NCI-H460 (cell line): Measurements from ENCODE around the gene NSMCE1. TPM values are rescaled to one million over a fixed set of nuclear protein-coding genes. Genes with fewer than 3 reads are reported as not detected.

Experiments used
- DNase-seq: peaks from one replicate; pipeline ENCODE4 v3.0.0-alpha.2; 2016; ENCODE audit warnings: low read depth; ENCODE audit errors: extremely low read depth
- total RNA-seq: library from RNA; depleted of rRNA; stranded (reverse); fragments of >200 nt; shearing (Covaris generic); gene quantifications from 2 replicates; pipeline ENCODE4 v1.2.3, GENCODE V29; 2014

NSMCE1 gene
- total RNA-seq, 1 experiment from 2014 or later: 84.1 TPM

DNA sequence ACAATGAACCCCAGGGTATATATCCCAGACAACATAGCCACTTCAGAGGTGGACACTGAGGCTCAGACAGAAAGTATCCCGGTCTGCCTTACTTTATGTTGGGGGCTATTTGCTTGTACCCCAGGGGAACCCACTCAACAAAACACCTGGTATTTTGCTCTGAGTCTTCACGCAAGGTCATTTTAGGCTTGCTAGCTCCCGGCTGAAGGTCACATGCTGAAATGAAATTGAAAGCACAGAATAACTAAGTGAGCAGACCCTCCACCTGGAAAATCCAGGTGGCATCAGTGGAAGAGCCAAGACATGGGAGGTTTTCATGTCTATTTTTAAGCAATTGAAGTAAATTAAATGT lies 69.4 kb downstream of the NSMCE1 start:
- DNase-seq: no peak

DNA sequence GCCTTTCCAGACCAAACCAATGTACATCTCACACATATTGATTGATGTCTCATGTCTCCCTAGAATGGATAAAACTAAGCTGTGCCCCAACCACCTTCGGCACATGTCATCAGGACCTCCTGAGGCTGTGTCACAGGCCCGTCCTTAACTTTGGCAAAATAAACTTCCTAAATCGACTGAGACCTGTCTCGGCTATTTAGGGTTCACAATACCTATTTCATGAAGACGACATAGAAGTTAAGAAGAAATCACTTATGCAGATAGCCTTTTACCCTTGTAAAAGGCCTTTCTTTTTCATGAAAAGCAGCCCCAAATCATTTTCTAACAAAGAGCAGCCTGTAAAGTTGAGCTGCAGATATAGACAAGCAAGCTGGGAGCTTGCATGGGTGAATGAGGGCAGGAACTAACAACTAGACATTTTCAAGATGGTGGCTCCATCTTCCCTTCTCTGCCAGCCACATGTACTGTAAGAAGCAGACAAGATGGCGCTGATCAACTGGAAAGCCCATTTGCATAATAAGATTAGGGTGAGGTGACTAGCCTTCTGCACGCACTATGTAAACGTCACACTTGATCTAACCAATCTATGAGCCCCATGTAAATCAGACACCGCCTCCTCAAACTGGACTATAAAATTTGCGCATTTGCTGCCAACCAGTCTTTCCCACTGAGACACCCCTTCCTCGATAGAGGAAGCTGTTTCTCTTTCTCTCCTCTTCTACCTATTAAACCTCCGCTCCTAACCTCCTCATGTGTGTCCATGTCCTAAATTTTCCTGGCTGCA lies 69.9 kb downstream of the NSMCE1 start:
- no peak for DNase-seq

- DNase-seq: no peak
These were observed 71.6 kb downstream of the NSMCE1 start for GRCh38 chr16:27197004-27197403.

GRCh38 chr16:27195941-27196595 lies 72.5 kb downstream of the NSMCE1 start:
- no peak for DNase-seq

- no peak for DNase-seq
These were observed 73.4 kb downstream of the NSMCE1 start for GRCh38 chr16:27195076-27195741.

DNA sequence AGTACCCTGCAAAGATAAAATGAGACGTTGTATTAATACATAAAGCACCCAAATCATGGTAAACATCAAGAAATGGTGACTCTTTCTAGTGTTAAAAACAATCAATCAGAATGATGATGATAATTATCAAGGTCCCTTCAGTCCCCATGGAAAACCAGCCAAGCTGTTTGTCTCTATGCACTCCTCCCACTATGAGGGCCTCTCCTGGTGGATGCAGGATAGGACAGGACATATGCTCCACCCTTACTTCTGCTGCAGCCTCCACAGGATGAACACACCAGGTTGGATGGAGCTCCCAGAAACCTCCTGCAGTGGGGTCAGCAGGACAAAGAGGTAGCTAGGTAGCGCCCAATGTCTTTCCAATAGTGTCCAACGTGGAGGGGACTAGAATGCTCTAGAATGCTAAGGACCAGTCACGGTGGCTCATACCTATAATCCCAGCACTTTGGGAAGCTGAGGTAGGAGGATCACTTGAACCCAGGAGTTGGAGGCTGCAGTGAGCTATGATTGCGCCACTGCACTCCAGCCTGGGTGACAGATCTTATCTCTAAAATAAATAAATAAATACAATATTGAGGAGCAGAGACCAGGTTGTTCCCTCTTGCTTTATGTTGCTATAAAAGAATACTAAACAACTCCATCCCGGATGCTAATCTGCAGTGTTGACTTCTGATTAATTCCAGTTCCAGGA lies 75.1 kb downstream of the NSMCE1 start:
- DNase-seq: no peak

- DNase-seq: no peak
These were observed 77.1 kb downstream of the NSMCE1 start for GRCh38 chr16:27191352-27191924.

DNA sequence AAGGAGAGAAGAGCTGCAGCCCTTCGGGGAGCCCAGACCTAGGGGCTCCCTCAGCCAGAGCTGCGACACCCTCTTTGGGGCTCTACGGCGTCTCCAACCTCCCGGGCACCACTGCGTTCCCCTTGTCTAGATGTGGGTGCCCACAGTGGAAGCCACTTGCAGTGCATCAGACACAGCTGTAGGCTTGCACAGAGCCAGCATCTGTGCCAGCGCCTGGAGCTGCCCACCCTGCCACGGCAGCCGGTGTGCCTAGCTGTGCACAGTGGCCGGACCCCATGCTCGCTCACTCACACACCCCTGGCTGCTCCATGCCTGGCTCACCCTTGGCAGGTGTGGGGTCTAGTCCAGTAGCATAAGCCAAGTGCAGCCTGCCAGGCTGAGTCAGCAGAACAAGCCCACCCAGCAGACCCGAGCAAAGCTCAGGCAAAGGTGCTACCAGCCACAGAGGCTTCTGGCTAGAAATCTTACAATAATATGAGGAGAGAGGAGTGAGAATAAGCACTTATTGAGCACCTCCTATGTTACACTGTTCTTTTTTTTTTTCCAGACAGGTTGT lies 78.2 kb downstream of the NSMCE1 start:
- no peak for DNase-seq

DNA sequence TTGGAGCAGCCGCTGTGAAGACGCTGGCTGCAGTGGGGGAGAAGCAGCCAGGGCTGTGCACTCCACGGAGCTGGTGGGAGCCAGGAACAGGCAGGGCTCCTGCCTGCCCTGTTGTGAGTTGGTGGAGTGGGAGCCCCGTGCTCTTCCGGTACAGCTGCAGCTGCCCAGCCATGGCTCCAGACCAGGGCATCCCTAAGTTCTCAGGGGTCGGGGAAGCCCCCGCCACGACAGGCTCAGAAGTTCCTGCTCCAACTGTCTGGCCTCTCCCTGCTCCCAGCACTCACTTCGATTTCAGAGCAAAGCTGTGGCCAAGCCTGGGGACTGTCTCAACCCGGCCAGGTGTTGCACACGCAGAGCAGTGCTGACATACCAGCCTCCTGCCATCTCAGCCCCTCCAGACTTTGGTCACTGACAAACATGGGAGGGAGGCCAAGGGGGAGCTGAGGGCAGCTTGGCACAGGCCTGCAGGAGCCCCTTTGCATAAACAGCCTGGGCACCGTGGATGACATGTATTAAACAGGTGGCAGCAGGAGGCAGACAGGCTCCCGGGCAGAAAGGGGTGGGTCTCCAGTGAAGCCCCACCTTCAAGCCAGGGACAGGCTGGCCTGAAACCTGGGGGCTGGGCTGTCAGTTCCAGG lies 79.1 kb downstream of the NSMCE1 start:
- DNase-seq: no peak

DNA sequence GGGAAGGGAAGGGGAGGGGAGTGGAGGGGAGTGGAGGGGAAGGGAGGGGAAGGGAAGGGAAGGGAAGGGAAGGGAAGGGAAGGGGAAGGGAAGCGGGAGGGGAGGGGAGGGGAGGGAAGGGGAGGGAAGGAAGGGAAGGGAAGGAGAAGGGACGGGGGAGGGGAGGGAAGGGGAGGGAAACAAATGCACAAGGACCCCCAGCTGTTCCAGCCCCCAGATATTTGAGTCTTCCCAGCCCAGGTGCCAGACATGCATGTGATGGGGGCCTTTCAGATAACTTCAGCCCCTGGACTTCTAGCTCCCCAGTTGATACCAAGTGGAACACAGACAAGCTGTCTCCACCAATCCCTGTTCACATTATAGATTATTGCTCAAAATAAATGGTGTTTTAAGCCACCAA lies 79.9 kb downstream of the NSMCE1 start:
- no peak for DNase-seq

GRCh38 chr16:27185776-27186130 lies 82.8 kb downstream of the NSMCE1 start:
- DNase-seq: no peak

GRCh38 chr16:27182906-27183405 lies 85.6 kb downstream of the NSMCE1 start:
- DNase-seq: no peak

DNA sequence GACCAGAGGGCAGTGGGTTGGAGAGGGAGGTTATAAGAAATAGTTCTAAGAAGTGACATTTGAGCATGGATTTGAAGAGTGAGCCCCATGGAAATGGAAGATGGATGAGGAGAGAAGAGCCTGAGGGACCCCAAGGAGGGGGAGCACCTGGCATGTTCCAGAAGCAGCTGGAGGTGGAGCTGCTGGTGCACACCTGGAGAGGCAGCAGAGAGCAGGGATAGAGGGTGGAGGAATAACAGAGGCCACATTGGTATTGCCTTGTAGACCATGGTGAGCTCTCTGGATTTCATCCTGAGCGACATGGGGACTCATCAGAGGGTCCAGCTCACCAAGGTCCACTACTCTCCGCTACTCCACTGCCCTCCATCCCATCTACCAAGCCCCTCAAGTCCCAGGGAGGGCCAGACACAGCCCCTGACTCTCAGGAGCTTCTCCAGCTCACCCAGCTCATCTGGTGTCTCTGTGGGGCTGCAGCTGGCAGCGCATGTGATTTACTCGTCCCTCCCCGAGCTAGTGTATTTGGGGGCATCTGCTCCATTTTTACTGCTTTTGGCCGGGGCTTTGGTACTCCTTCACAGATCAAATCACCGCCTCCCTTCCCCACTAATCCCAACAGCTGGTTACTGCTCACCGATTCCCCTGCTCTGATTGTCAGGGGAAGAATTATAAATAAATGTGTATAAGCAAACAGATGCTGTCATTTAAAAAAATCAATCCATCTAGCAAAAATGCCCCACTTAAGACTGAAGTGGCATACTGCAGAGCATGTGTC lies 87.4 kb downstream of the NSMCE1 start:
- no peak for DNase-seq

GRCh38 chr16:27179500-27180072 lies 89.0 kb downstream of the NSMCE1 start:
- DNase-seq: peak; percentile 54

DNA sequence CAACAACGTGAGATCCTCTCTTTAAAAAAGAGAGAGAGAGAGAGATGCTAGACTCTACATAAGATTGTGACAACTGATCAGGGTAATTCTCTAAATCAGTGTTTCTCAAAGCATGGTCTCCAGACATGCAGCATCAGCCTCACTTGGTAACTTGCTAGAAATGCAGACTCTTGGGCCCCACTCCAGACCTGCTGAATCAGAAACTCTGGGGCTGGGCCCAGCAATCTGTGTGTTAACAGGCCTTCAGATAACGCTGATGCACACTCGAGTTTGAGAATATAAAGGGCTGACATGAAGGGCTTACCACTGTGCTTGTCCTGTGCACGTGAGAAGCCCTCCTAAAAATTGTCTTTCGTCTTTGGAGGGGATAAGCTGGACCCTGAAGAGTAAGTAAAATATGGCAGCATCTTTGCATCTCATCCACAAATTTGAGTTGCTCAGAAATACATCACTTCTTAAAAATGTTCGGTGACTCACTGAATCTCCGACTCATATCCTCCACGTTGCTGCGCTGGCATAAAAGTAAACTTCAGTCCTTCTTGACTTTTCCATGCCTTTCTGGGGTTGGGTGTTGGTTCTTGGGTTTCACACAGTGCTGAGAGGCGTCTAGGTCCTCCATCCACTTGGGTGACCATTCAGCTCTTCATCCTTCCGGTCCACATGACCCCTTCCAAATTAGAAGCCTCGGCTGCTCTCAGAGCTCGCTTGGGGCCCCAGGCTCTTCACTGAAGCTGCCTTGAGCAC lies 91.4 kb downstream of the NSMCE1 start:
- no peak for DNase-seq

GRCh38 chr16:27175888-27176287 lies 92.7 kb downstream of the NSMCE1 start:
- DNase-seq: no peak
